ENCODE results near the gene WWC2. TPM values are rescaled to one million over a fixed set of nuclear protein-coding genes. Genes with fewer than 3 reads are reported as not detected.

WWC2 gene
- total RNA-seq, 4 donors from 2014 or later: 28.2 to 38.5 (median 37.0) TPM

GRCh38 chr4:183306811-183307210, 207.8 kb downstream of the WWC2 start:
- TF ChIP-seq POLR2A (IDR thresholded peaks at IDR 0.05; ENCODE audit: low read depth) (no peak), CTCF (IDR thresholded peaks at IDR 0.05) (no peak), EP300 (IDR thresholded peaks at IDR 0.05) (no peak), POLR2AphosphoS5 (IDR thresholded peaks at IDR 0.05) (no peak)
- intact Hi-C loops (cut with DNase I): no loop called here
- H3K4me3 ChIP-seq: no peak overlapping the region

GRCh38 chr4:183312841-183313240, 213.8 kb downstream of the WWC2 start:
- 98% methylated on average over 5 of the region's 5 CpGs for WGBS
- peaks cover 23 to 49% (median 44%) of the 10 kb centered on the region in 4 donors for H3K36me3 ChIP-seq
- no peak for DNase-seq (ENCODE audit: extremely low spot score)
- no peaks in the 10 kb centered on the region for H3K4me1 ChIP-seq
- no peaks in the 10 kb centered on the region for H3K27me3 ChIP-seq
- no peak for TF ChIP-seq POLR2A (IDR thresholded peaks at IDR 0.05; ENCODE audit: low read depth)
- TF ChIP-seq CTCF (IDR thresholded peaks at IDR 0.05): no peak
- TF ChIP-seq POLR2AphosphoS5 (IDR thresholded peaks at IDR 0.05): no peak
- no peak for TF ChIP-seq EP300 (IDR thresholded peaks at IDR 0.05)
- H3K4me3 ChIP-seq: no peak overlapping the region
- no peaks in the 10 kb centered on the region for H3K9me3 ChIP-seq
- H3K27ac ChIP-seq (replicated peaks in 1 of 4): no peak overlapping the region
- intact Hi-C loops (cut with DNase I): no loop called here

More at GRCh38 chr4:183306811-183307210, 207.8 kb downstream of the WWC2 start:
- H3K27ac ChIP-seq (replicated peaks in 1 of 4): no peak overlapping the region
- no peaks in the 10 kb centered on the region for H3K4me1 ChIP-seq
- WGBS: 91% methylated on average over 3 of the region's 3 CpGs
- no peaks in the 10 kb centered on the region for H3K27me3 ChIP-seq
- no peaks in the 10 kb centered on the region for H3K9me3 ChIP-seq
- no peak for DNase-seq (ENCODE audit: extremely low spot score)
- peaks cover 0 to 16% (median 5%) of the 10 kb centered on the region in 4 donors for H3K36me3 ChIP-seq

- Histone ChIP-seq H3K4me3 (no peak overlapping the region), H3K36me3 (peaks cover 23 to 57% (median 48%) of the 10 kb centered on the region in 4 donors), H3K27me3 (no peaks in the 10 kb centered on the region), H3K27ac (replicated peaks in 1 of 4) (no peak overlapping the region), H3K9me3 (no peaks in the 10 kb centered on the region), H3K4me1 (no peaks in the 10 kb centered on the region)
- intact Hi-C loops (cut with DNase I): no loop called here
- no peak for DNase-seq (ENCODE audit: extremely low spot score)
- 98% methylated on average over 15 of the region's 15 CpGs for WGBS
- TF ChIP-seq CTCF (IDR thresholded peaks at IDR 0.05) (no peak), EP300 (IDR thresholded peaks at IDR 0.05) (no peak)
Observed at GRCh38 chr4:183314336-183314735, 215.3 kb downstream of the WWC2 start.

GRCh38 chr4:183314806-183315205, 215.7 kb downstream of the WWC2 start:
- peaks cover 0 to under 1% (median 0%) of the 10 kb centered on the region in 4 donors for H3K4me1 ChIP-seq
- TF ChIP-seq POLR2A (IDR thresholded peaks at IDR 0.05; ENCODE audit: low read depth) (no peak), CTCF (IDR thresholded peaks at IDR 0.05) (no peak), POLR2AphosphoS5 (IDR thresholded peaks at IDR 0.05) (no peak), EP300 (IDR thresholded peaks at IDR 0.05) (no peak)
- no peaks in the 10 kb centered on the region for H3K27me3 ChIP-seq
- no peak overlapping the region for H3K27ac ChIP-seq (replicated peaks in 1 of 4)
- 96% methylated on average over 9 of the region's 9 CpGs for WGBS
- H3K9me3 ChIP-seq: no peaks in the 10 kb centered on the region
- H3K4me3 ChIP-seq: no peak overlapping the region
- peaks cover 23 to 58% (median 49%) of the 10 kb centered on the region in 4 donors for H3K36me3 ChIP-seq
- intact Hi-C loops (cut with DNase I): no loop called here
- DNase-seq (ENCODE audit: extremely low spot score): no peak

- DNase-seq (ENCODE audit: extremely low spot score): no peak
Observed at GRCh38 chr4:183318656-183319055, 219.6 kb downstream of the WWC2 start.

More at GRCh38 chr4:183318656-183319055, 219.6 kb downstream of the WWC2 start:
- no peak for TF ChIP-seq POLR2A (IDR thresholded peaks at IDR 0.05; ENCODE audit: low read depth)
- TF ChIP-seq EP300 (IDR thresholded peaks at IDR 0.05): no peak
- no peak for TF ChIP-seq POLR2AphosphoS5 (IDR thresholded peaks at IDR 0.05)
- TF ChIP-seq CTCF (IDR thresholded peaks at IDR 0.05): no peak
- H3K4me1 ChIP-seq: peaks cover 0 to 8% (median 0%) of the 10 kb centered on the region in 4 donors
- H3K27me3 ChIP-seq: no peaks in the 10 kb centered on the region
- intact Hi-C loops (cut with DNase I): no loop called here
- WGBS: 78% methylated on average over 10 of the region's 10 CpGs
- peaks cover 9 to 41% (median 32%) of the 10 kb centered on the region in 4 donors for H3K36me3 ChIP-seq
- H3K4me3 ChIP-seq: no peak overlapping the region
- H3K27ac ChIP-seq (replicated peaks in 1 of 4): no peak overlapping the region
- H3K9me3 ChIP-seq: no peaks in the 10 kb centered on the region

Data from esophagus muscularis mucosa (tissue), 4 donors.